IMR-90 (cell line): Measurements from ENCODE around the gene NAXE. TPM values are rescaled to one million over a fixed set of nuclear protein-coding genes. Genes with fewer than 3 reads are reported as not detected.

ENCODE experiments used
- ATAC-seq: fragments of 200-7000 bp; cut with Tn5 transposase; 2 replicates; pipeline ENCODE4 v1.9.1; 2020; ENCODE audit warnings: low read depth, mild to moderate bottlenecking, moderate library complexity
- BruUV-seq: library from RNA; stranded (reverse); fragments of 400-500 nt; replicated peaks from 2 replicates; lab custom pipeline; 2021; lab: Mats Ljungman, UMichigan
- CTCF ChIA-PET: fragments of 300-600 bp; formaldehyde crosslinking; extraction: SDS; loops from one replicate; lab custom pipeline; 2021; ENCODE audit warnings: antibody characterized with exemption; lab: Yijun Ruan, JAX
- POLR2A ChIA-PET: fragments of 300-600 bp; sonication (Branson Sonifier 250); formaldehyde crosslinking; loops from one replicate; lab custom pipeline; 2022; ENCODE audit warnings: antibody characterized with exemption; ENCODE audit not compliant: unreplicated experiment; lab: Charles Lee
- DNase-seq: peaks from one replicate; pipeline ENCODE4 v3.0.0; 2013
- H2AFZ ChIP-seq: replicated peaks from 2 replicates; pipeline ENCODE3; 2013; ENCODE audit warnings: low read length, mild to moderate bottlenecking; ENCODE audit not compliant: poor library complexity
- H2AK5ac ChIP-seq: 2 replicates; pipeline ENCODE4 v1.6.1; 2013; ENCODE audit warnings: low read depth, low read length, inconsistent platforms
- H2AK9ac ChIP-seq: replicated peaks from 2 replicates; pipeline ENCODE3; 2013; ENCODE audit warnings: mild to moderate bottlenecking, low read depth, low read length, moderate library complexity; ENCODE audit not compliant: poor library complexity
- H2BK120ac ChIP-seq: 2 replicates; pipeline ENCODE4 v1.6.1; 2013; ENCODE audit warnings: low read depth, low read length, inconsistent platforms
- H2BK15ac ChIP-seq: 3 replicates; pipeline ENCODE4 v1.6.1; 2013; ENCODE audit warnings: low read depth, low read length, inconsistent platforms
- H2BK20ac ChIP-seq: 2 replicates; pipeline ENCODE4 v1.6.1; 2013; ENCODE audit warnings: low read depth, mild to moderate bottlenecking, inconsistent platforms, low read length, moderate library complexity
- H2BK5ac ChIP-seq: 2 replicates; pipeline ENCODE4 v1.6.1; 2013; ENCODE audit warnings: mild to moderate bottlenecking, low read depth, low read length, inconsistent platforms; ENCODE audit not compliant: poor library complexity, severe bottlenecking
- H3K14ac ChIP-seq: replicated peaks from 2 replicates; pipeline ENCODE4 v1.6.1; 2013; ENCODE audit warnings: low read depth, low read length, inconsistent platforms
- H3K18ac ChIP-seq: 2 replicates; pipeline ENCODE4 v1.6.1; 2013; ENCODE audit warnings: low read depth, low read length, control low read depth
- H3K23ac ChIP-seq: 2 replicates; pipeline ENCODE4 v1.6.1; 2013; ENCODE audit warnings: low read depth, low read length, inconsistent platforms
- H3K27ac ChIP-seq: 2 replicates; pipeline ENCODE4 v1.5.1; 2013; ENCODE audit warnings: mild to moderate bottlenecking, control low read depth, low read length; ENCODE audit not compliant: insufficient read depth
- H3K27me3 ChIP-seq: 2 replicates; pipeline ENCODE4 v1.6.1; 2013; ENCODE audit warnings: low read length; ENCODE audit not compliant: control insufficient read depth, insufficient read depth
- H3K36me3 ChIP-seq: 2 replicates; pipeline ENCODE4 v1.6.1; 2013; ENCODE audit warnings: low read length, mixed read lengths; ENCODE audit not compliant: control insufficient read depth, insufficient read depth
- H3K4ac ChIP-seq: 2 replicates; pipeline ENCODE4 v1.6.1; 2013; ENCODE audit warnings: low read depth, low read length, inconsistent platforms
- H3K4me1 ChIP-seq: 2 replicates; pipeline ENCODE4 v1.6.1; 2013; ENCODE audit warnings: low read length, mixed read lengths; ENCODE audit not compliant: control insufficient read depth, insufficient read depth
- H3K4me2 ChIP-seq: 2 replicates; pipeline ENCODE4 v1.6.1; 2013; ENCODE audit warnings: low read depth, mild to moderate bottlenecking, control low read depth, low read length, moderate library complexity
- H3K4me3 ChIP-seq: 2 replicates; pipeline ENCODE4 v1.5.1; 2013; ENCODE audit warnings: low read depth, mild to moderate bottlenecking, control low read depth, low read length, moderate library complexity; ENCODE audit not compliant: insufficient read depth
- H3K56ac ChIP-seq: 2 replicates; pipeline ENCODE4 v1.6.1; 2013; ENCODE audit warnings: low read length, inconsistent platforms; ENCODE audit not compliant: insufficient read depth; ENCODE audit errors: extremely low read depth
- H3K79me1 ChIP-seq, 2 experiments: 2 replicates each; pipeline ENCODE4 v1.6.1; 2013; ENCODE audit warnings: low read length in 2 of 2, inconsistent platforms in 1 of 2, low read depth in 1 of 2
- H3K9ac ChIP-seq: 2 replicates; pipeline ENCODE4 v1.6.1; 2013; ENCODE audit warnings: low read depth, low read length, control low read depth
- H3K9me1 ChIP-seq: 2 replicates; pipeline ENCODE4 v1.6.1; 2013; ENCODE audit warnings: low read length, inconsistent platforms; ENCODE audit not compliant: insufficient read depth
- H3K9me3 ChIP-seq: 2 replicates; pipeline ENCODE4 v1.6.1; 2013; ENCODE audit warnings: low read length; ENCODE audit not compliant: control insufficient read depth, insufficient read depth
- H4K20me1 ChIP-seq: 2 replicates; pipeline ENCODE4 v1.6.1; 2013; ENCODE audit warnings: low read length, inconsistent platforms; ENCODE audit not compliant: insufficient read depth
- H4K5ac ChIP-seq: 2 replicates; pipeline ENCODE4 v1.6.1; 2013; ENCODE audit warnings: mild to moderate bottlenecking, low read depth, low read length, control low read depth
- H4K8ac ChIP-seq, 2 experiments: 2 replicates each; pipeline ENCODE4 v1.6.1; 2013; ENCODE audit warnings: low read depth in 2 of 2, low read length in 2 of 2, control low read depth in 1 of 2, inconsistent platforms in 1 of 2
- H4K91ac ChIP-seq: 2 replicates; pipeline ENCODE4 v1.6.1; 2013; ENCODE audit warnings: low read depth, low read length, inconsistent platforms; ENCODE audit not compliant: insufficient read depth
- CEBPB ChIP-seq: IDR thresholded peaks from 2 replicates; pipeline ENCODE4 v1.6.1; 2012; ENCODE audit warnings: low read depth, low read length, improper control_type of control experiment
- MXI1 ChIP-seq: IDR thresholded peaks from 2 replicates; pipeline ENCODE4 v1.6.1; 2012; ENCODE audit warnings: low read depth, mild to moderate bottlenecking, low read length, moderate library complexity, borderline replicate concordance
- WGBS, 2 experiments: methylation state at CpG; one replicate each; pipeline versions ENCODE4 v1.1.5 to v1.1.7; 2013; ENCODE audit warnings: missing lambda C conversion rate in 2 of 2; ENCODE audit not compliant: insufficient read length in 1 of 2; ENCODE audit errors: extremely low coverage in 2 of 2; 5-methylcytosine and 5-hydroxymethylcytosine counted together
- dilution Hi-C: fragments of 300-500 bp; cut with HindIII; formaldehyde crosslinking; loops from one replicate; pipeline ENCODE4 v1.14.3; 2018; ENCODE audit warnings: low sequenced_read_pairs; ENCODE audit not compliant: unreplicated experiment
- in situ Hi-C: fragments of 300-500 bp; cut with MboI; formaldehyde crosslinking; loops from 3 replicates; pipeline ENCODE4 v1.14.3; 2019; ENCODE audit warnings: low sequenced_read_pairs, inconsistent platforms, mixed read lengths
- intact Hi-C: fragments of 100-400 bp; cut with micrococcal nuclease; formaldehyde crosslinking; loops from 2 replicates; pipeline ENCODE4 v1.10.0; 2022
- polyA plus RNA-seq, 3 experiments: library from polyadenylated mRNA; depleted of rRNA; stranded (reverse); fragments of >200 nt; gene quantifications; 2 replicates each; pipeline ENCODE4 v1.2.3, GENCODE V29; 2012; ENCODE audit warnings: low replicate concordance in 1 of 3
- total RNA-seq: library from RNA; depleted of rRNA; stranded (reverse); fragments of >200 nt; gene quantifications from 2 replicates; pipeline ENCODE4 v1.2.3, GENCODE V29; 2012

The NAXE gene
- total and polyA plus RNA-seq, 2 of the 4 experiments (the other 2 are of a cell fraction), result 61.0 to 74.2 TPM

DNA sequence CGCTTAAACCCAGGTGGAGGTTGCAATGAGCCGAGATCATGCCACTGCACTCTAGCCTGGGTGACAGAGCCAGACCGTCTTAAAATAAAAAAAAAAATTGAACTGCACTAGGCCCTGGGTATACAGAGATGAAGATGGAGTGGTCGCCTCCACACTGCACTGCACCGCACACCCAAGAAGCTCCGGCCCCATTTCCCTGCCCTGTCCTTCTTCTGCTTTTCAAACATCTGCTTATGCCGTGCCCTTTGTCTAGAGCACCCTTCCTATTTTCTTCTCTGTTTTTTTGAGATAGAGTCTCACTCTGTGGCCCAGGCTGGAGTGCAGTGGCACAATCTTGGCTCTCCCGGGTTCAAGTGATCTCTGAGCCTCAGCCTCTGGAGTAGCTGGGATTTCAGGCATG is 36.6 kb upstream of the NAXE start:
- dilution Hi-C loops, result no loop called here
- ATAC-seq, result no peak
- Histone ChIP-seq H3K79me1 (peaks cover 0 to 22% of the 10 kb centered on the region in 2 experiments; a peak in 2 of 4 replicates), H2BK20ac (no peak overlapping the region), H3K23ac (no peak overlapping the region), H2AK5ac (no peak overlapping the region), H3K4ac (no peak overlapping the region), H3K4me3 (no peak overlapping the region), H2BK15ac (no peak overlapping the region), H3K14ac (no peak overlapping the region), H4K5ac (no peak overlapping the region), H4K8ac (no peak overlapping the region), H4K20me1 (no peaks in the 10 kb centered on the region), H2BK5ac (no peak overlapping the region), H3K9me1 (peaks cover 8% of the 10 kb centered on the region), H3K9ac (no peak overlapping the region), H2AK9ac (no peak overlapping the region), H3K36me3 (peaks cover 10% of the 10 kb centered on the region), H3K56ac (no peak overlapping the region), H4K91ac (no peak overlapping the region), H3K9me3 (no peaks in the 10 kb centered on the region), H3K27ac (no peak overlapping the region), H3K4me1 (no peaks in the 10 kb centered on the region), H3K27me3 (no peaks in the 10 kb centered on the region), H2AFZ (no peak overlapping the region), H3K18ac (no peak overlapping the region), H2BK120ac (no peak overlapping the region), H3K4me2 (no peak overlapping the region)
- ChIA-PET POLR2A (no interaction called here), CTCF (no interaction called here)
- BruUV-seq, result no TSS peak
- WGBS, 2 experiments, result 88% methylated on average over 3 of the region's 8 CpGs; no CpG with 5 or more reads in 1 of the 2 experiments
- intact Hi-C loops, result no loop called here
- in situ Hi-C loops, result no loop called here
- DNase-seq, result no peak
- TF ChIP-seq CEBPB (no peak), MXI1 (no peak)
